PC-9 (cell line): Measurements from ENCODE around the gene PHLPP2. TPM values are rescaled to one million over a fixed set of nuclear protein-coding genes. Genes with fewer than 3 reads are reported as not detected.

Experiments used
- BruUV-seq: library from RNA; stranded (reverse); fragments of 400-500 nt; replicated peaks from 2 replicates; lab custom pipeline; 2021; lab: Mats Ljungman, UMichigan
- CTCF ChIA-PET: fragments of 300-600 bp; sonication (Branson Sonifier 250); formaldehyde crosslinking; loops from one replicate; lab custom pipeline; 2022; ENCODE audit warnings: antibody characterized with exemption; lab: Charles Lee
- POLR2A ChIA-PET: fragments of 300-600 bp; sonication (Branson Sonifier 250); formaldehyde crosslinking; loops from one replicate; lab custom pipeline; 2022; ENCODE audit warnings: antibody characterized with exemption; ENCODE audit not compliant: unreplicated experiment; lab: Charles Lee
- DNase-seq, 2 experiments: peaks; one replicate each; pipeline versions ENCODE4 v3.0.0 to v3.0.0-alpha.2; 2015 to 2022; ENCODE audit warnings: mixed read lengths in 1 of 2
- H2AFZ ChIP-seq: fragments of 200-600 bp; sonication (generic); 2 replicates; pipeline ENCODE4 v1.8.1; 2017; ENCODE audit warnings: antibody characterized with exemption
- H3F3A ChIP-seq: fragments of 200-600 bp; sonication (generic); 2 replicates; pipeline ENCODE4 v1.8.1; 2017; ENCODE audit warnings: antibody characterized with exemption, mild to moderate bottlenecking, low read depth; ENCODE audit not compliant: insufficient read depth
- H3K27ac ChIP-seq: fragments of 200-600 bp; sonication (generic); 2 replicates; pipeline ENCODE4 v1.6.1; 2016; ENCODE audit warnings: mixed run types
- H3K27me3 ChIP-seq: fragments of 200-600 bp; sonication (generic); 2 replicates; pipeline ENCODE4 v1.6.1; 2016; ENCODE audit warnings: low read depth, mixed run types; ENCODE audit not compliant: insufficient read depth
- H3K36me3 ChIP-seq: fragments of 200-600 bp; sonication (generic); 2 replicates; pipeline ENCODE4 v1.6.1; 2016; ENCODE audit warnings: low read depth, mixed run types
- H3K4me1 ChIP-seq: fragments of 200-600 bp; sonication (generic); replicated peaks from 2 replicates; pipeline ENCODE4 v1.6.1; 2016; ENCODE audit warnings: mixed run types; ENCODE audit not compliant: insufficient read depth
- H3K4me2 ChIP-seq: fragments of 200-600 bp; sonication (generic); 2 replicates; pipeline ENCODE4 v1.6.1; 2017; ENCODE audit warnings: mixed run types
- H3K4me3 ChIP-seq: fragments of 200-600 bp; sonication (generic); 2 replicates; pipeline ENCODE4 v1.6.1; 2016; ENCODE audit warnings: mixed run types
- H3K79me2 ChIP-seq: fragments of 200-600 bp; sonication (generic); 2 replicates; pipeline ENCODE4 v1.6.1; 2017; ENCODE audit warnings: low read depth, mixed run types
- H3K9me2 ChIP-seq: fragments of 200-600 bp; sonication (generic); 2 replicates; pipeline ENCODE4 v1.8.1; 2017; ENCODE audit warnings: mild to moderate bottlenecking; ENCODE audit not compliant: insufficient read depth
- H3K9me3 ChIP-seq: fragments of 200-600 bp; sonication (generic); 2 replicates; pipeline ENCODE4 v1.8.1; 2016; ENCODE audit warnings: low read depth; ENCODE audit not compliant: insufficient read depth
- H4K20me1 ChIP-seq: fragments of 200-600 bp; sonication (generic); 2 replicates; pipeline ENCODE4 v1.8.1; 2017; ENCODE audit not compliant: insufficient read depth
- EZH2 ChIP-seq: fragments of 200-600 bp; sonication (generic); IDR thresholded peaks from 2 replicates; pipeline ENCODE4 v1.8.0; 2017; ENCODE audit warnings: antibody characterized with exemption, low read depth
- intact Hi-C: fragments of 100-400 bp; cut with micrococcal nuclease; formaldehyde crosslinking; loops from one replicate; pipeline ENCODE4 v1.10.0; 2022; ENCODE audit not compliant: unreplicated experiment
- total RNA-seq: library from RNA; stranded (reverse); gene quantifications from 2 replicates; pipeline ENCODE4 v1.2.3, GENCODE V29; 2021
- TF ChIP-seq, protein P1 (sequence below): fragments of 200-600 bp; sonication (generic); conservative IDR thresholded peaks from 2 replicates; pipeline ENCODE4 v1.6.1; 2017; ENCODE audit warnings: mixed run types, antibody characterized with exemption, mild to moderate bottlenecking, moderate library complexity

PHLPP2 gene
- total RNA-seq, 1 experiment from 2014 or later: 5.5 TPM

DNA sequence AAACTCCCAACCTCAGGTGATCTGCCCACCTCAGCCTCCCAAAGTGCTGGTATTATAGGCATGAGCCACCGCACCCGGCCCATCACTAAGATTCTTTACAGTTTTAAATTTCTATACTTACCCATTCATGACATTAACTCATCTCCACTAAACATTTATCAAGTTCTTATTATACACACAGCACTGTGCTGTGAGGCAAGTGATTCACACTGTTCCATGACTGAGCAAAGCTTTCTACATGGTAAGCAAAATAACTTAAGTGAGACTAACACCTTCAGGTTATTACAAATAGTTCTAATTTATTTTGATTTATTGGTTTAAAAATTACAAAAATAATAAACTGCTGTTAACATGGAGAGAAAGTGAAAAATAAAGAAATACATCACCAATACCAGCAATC, 65.0 kb downstream of the PHLPP2 start:
- no peak for TF ChIP-seq EZH2
- TF ChIP-seq, protein P1, sequence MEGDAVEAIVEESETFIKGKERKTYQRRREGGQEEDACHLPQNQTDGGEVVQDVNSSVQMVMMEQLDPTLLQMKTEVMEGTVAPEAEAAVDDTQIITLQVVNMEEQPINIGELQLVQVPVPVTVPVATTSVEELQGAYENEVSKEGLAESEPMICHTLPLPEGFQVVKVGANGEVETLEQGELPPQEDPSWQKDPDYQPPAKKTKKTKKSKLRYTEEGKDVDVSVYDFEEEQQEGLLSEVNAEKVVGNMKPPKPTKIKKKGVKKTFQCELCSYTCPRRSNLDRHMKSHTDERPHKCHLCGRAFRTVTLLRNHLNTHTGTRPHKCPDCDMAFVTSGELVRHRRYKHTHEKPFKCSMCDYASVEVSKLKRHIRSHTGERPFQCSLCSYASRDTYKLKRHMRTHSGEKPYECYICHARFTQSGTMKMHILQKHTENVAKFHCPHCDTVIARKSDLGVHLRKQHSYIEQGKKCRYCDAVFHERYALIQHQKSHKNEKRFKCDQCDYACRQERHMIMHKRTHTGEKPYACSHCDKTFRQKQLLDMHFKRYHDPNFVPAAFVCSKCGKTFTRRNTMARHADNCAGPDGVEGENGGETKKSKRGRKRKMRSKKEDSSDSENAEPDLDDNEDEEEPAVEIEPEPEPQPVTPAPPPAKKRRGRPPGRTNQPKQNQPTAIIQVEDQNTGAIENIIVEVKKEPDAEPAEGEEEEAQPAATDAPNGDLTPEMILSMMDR: no peak
- Histone ChIP-seq H3K9me2 (no peaks in the 10 kb centered on the region), H3F3A (no peaks in the 10 kb centered on the region), H3K4me1 (no peaks in the 10 kb centered on the region), H3K27me3 (no peaks in the 10 kb centered on the region), H3K4me2 (no peak overlapping the region), H3K36me3 (no peaks in the 10 kb centered on the region), H3K9me3 (no peaks in the 10 kb centered on the region), H3K4me3 (no peak overlapping the region), H2AFZ (no peak overlapping the region), H3K27ac (no peak overlapping the region), H4K20me1 (no peaks in the 10 kb centered on the region), H3K79me2 (no peaks in the 10 kb centered on the region)
- CTCF ChIA-PET: no interaction called here
- POLR2A ChIA-PET: no interaction called here
- BruUV-seq: no TSS peak
- intact Hi-C loops: no loop called here
- no peak for DNase-seq

DNA sequence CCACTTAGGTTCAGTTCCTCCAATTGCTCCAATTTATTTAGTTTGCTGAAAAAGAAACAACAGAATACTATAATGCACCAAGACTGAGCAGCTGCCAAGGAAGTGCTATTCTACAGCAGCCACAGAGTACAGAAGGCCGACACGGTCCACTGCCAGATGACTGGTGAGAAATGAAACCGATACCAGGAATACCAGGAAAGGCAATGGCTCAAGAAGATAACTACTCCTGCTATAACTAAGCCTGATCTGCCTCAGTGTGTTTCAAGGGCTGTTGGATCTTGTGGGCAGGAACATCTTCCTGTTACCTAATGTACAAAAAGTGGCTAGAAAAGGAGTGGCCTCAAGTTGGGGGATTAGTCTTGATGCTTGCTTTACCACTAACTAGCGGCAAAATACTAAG, 65.7 kb downstream of the PHLPP2 start:
- no peaks in the 10 kb centered on the region for H3K4me1 ChIP-seq
- no peaks in the 10 kb centered on the region for H3K9me2 ChIP-seq
- intact Hi-C loops: no loop called here
- H3K4me2 ChIP-seq: no peak overlapping the region
- H3K9me3 ChIP-seq: no peaks in the 10 kb centered on the region
- no peaks in the 10 kb centered on the region for H3F3A ChIP-seq
- no peak overlapping the region for H3K27ac ChIP-seq
- POLR2A ChIA-PET: no interaction called here
- BruUV-seq: no TSS peak
- H3K4me3 ChIP-seq: no peak overlapping the region
- TF ChIP-seq, protein P1: no peak
- TF ChIP-seq EZH2: no peak
- no peaks in the 10 kb centered on the region for H4K20me1 ChIP-seq
- H2AFZ ChIP-seq: no peak overlapping the region
- CTCF ChIA-PET: no interaction called here
- DNase-seq: no peak
- H3K79me2 ChIP-seq: no peaks in the 10 kb centered on the region
- H3K27me3 ChIP-seq: no peaks in the 10 kb centered on the region
- H3K36me3 ChIP-seq: no peaks in the 10 kb centered on the region

DNA sequence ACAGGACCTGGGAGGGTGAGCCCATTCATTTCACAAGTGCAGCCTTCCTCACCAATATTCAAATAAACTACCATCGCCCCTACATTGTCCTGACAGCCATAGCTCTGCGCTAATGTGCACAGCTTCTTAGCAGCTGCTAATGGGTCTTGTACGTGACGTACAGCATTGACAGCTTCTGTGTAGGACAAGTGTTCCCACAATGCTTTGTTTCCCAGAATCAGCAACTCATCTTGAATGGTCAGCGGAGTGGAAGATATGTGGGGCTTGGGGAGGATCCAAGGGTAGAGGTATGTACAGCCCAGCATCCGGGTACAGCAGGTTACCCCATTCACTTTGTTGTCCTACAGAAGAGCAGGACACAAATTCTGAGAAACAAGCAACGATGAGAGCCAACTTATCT, 74.8 kb downstream of the PHLPP2 start:
- H4K20me1 ChIP-seq: no peaks in the 10 kb centered on the region
- POLR2A ChIA-PET: no interaction called here
- intact Hi-C loops: no loop called here
- H3K4me1 ChIP-seq: no peaks in the 10 kb centered on the region
- no peaks in the 10 kb centered on the region for H3K9me2 ChIP-seq
- H3F3A ChIP-seq: no peaks in the 10 kb centered on the region
- CTCF ChIA-PET: interaction anchor here (0.6 kb wide), 1 partner anchor 11 kb away, joined by 3 read pairs; no protein-coding TSS in a partner anchor
- no peak overlapping the region for H2AFZ ChIP-seq
- H3K27ac ChIP-seq: no peak overlapping the region
- H3K4me3 ChIP-seq: no peak overlapping the region
- H3K4me2 ChIP-seq: no peak overlapping the region
- no peaks in the 10 kb centered on the region for H3K79me2 ChIP-seq
- no peaks in the 10 kb centered on the region for H3K27me3 ChIP-seq
- DNase-seq: no peak
- no peaks in the 10 kb centered on the region; the same call in 1 of the 2 replicates for H3K36me3 ChIP-seq
- BruUV-seq: no TSS peak
- H3K9me3 ChIP-seq: no peaks in the 10 kb centered on the region
- TF ChIP-seq, protein P1: no peak
- TF ChIP-seq EZH2: no peak
